WTC11 (cell line): ENCODE results near the gene HOMER2. TPM values are rescaled to one million over a fixed set of nuclear protein-coding genes. Genes with fewer than 3 reads are reported as not detected.
"Not testable (repeated sequence)": the region's sequence is repeated elsewhere in the genome, so short reads cannot be mapped to it uniquely, and the experiment has no call there.

Experiments used
- ATAC-seq: fragments of 200-7000 bp; cut with Tn5 transposase; 2 replicates; pipeline ENCODE4 v1.10.0; 2021; ENCODE audit warnings: mild to moderate bottlenecking, moderate library complexity
- CTCF ChIA-PET: fragments of 300-600 bp; sonication (Branson Sonifier 250); formaldehyde crosslinking; loops from one replicate; lab custom pipeline; 2021; ENCODE audit warnings: antibody characterized with exemption; lab: Charles Lee
- POLR2A ChIA-PET: fragments of 350-600 bp; sonication (Branson Sonifier 250); formaldehyde crosslinking; loops from one replicate; lab custom pipeline; 2021; ENCODE audit warnings: antibody characterized with exemption; lab: Charles Lee
- DNase-seq: peaks from one replicate; pipeline ENCODE4 v3.0.0; 2021; ENCODE audit warnings: low spot score
- H3K27ac Mint-ChIP-seq: 2 replicates; pipeline ENCODE4 v1.8.0; 2021; ENCODE audit warnings: mixed read lengths
- H3K27me3 Mint-ChIP-seq: 2 replicates; pipeline ENCODE4 v1.8.0; 2021; ENCODE audit warnings: low read depth, mild to moderate bottlenecking, moderate library complexity, mixed read lengths
- H3K36me3 Mint-ChIP-seq: 2 replicates; pipeline ENCODE4 v1.8.0; 2021; ENCODE audit warnings: mixed read lengths
- H3K4me1 Mint-ChIP-seq: 2 replicates; pipeline ENCODE4 v1.8.0; 2022; ENCODE audit warnings: mixed read lengths
- H3K4me3 Mint-ChIP-seq: 2 replicates; pipeline ENCODE4 v1.8.0; 2021; ENCODE audit warnings: mild to moderate bottlenecking, moderate library complexity, mixed read lengths
- H3K9me3 Mint-ChIP-seq: 2 replicates; pipeline ENCODE4 v1.8.0; 2021; ENCODE audit warnings: mixed read lengths
- CREM ChIP-seq: sonication (generic); formaldehyde crosslinking; IDR thresholded peaks from 2 replicates; pipeline ENCODE4 v1.8.1; 2022; ENCODE audit warnings: mild to moderate bottlenecking, missing genetic modification reagents, moderate library complexity
- E2F4 ChIP-seq: sonication (generic); formaldehyde crosslinking; IDR thresholded peaks from 2 replicates; pipeline ENCODE4 v1.8.1; 2022; ENCODE audit warnings: low read depth, mild to moderate bottlenecking, moderate library complexity, missing genetic modification reagents, borderline replicate concordance
- ERG ChIP-seq: fragments of 250-450 bp; sonication (Bioruptor Pico); IDR thresholded peaks from 2 replicates; pipeline ENCODE4 v1.8.0; 2021; ENCODE audit warnings: mild to moderate bottlenecking
- GRHL2 ChIP-seq: fragments of 250-450 bp; sonication (Bioruptor Pico); IDR thresholded peaks from 2 replicates; pipeline ENCODE4 v1.8.0; 2022; ENCODE audit warnings: mild to moderate bottlenecking, moderate library complexity; ENCODE audit not compliant: insufficient replicate concordance, severe bottlenecking
- KAT7 ChIP-seq: sonication (generic); formaldehyde crosslinking; IDR thresholded peaks from 2 replicates; pipeline ENCODE4 v1.8.1; 2023; ENCODE audit warnings: missing genetic modification reagents, mild to moderate bottlenecking, borderline replicate concordance
- MLX ChIP-seq: sonication (generic); formaldehyde crosslinking; IDR thresholded peaks from 2 replicates; pipeline ENCODE4 v1.8.1; 2023; ENCODE audit warnings: mild to moderate bottlenecking, missing genetic modification reagents, moderate library complexity
- NFATC4 ChIP-seq: fragments of 250-450 bp; sonication (Bioruptor Pico); IDR thresholded peaks from 2 replicates; pipeline ENCODE4 v1.9.0; 2021; ENCODE audit warnings: mild to moderate bottlenecking
- NFE2L1 ChIP-seq: sonication (generic); formaldehyde crosslinking; IDR thresholded peaks from 2 replicates; pipeline ENCODE4 v1.8.1; 2023; ENCODE audit warnings: missing genetic modification reagents
- ZBTB21 ChIP-seq: sonication (generic); formaldehyde crosslinking; IDR thresholded peaks from 2 replicates; pipeline ENCODE4 v1.8.1; 2023; ENCODE audit warnings: mild to moderate bottlenecking, missing genetic modification reagents, borderline replicate concordance
- ZNF121 ChIP-seq: sonication (generic); formaldehyde crosslinking; IDR thresholded peaks from 2 replicates; pipeline ENCODE4 v1.8.0; 2023; ENCODE audit warnings: missing genetic modification reagents
- ZNF138 ChIP-seq: sonication (generic); formaldehyde crosslinking; conservative IDR thresholded peaks from 2 replicates; pipeline ENCODE4 v1.8.1; 2022; ENCODE audit warnings: mild to moderate bottlenecking, moderate library complexity, missing genetic modification reagents
- ZNF281 ChIP-seq: sonication (generic); formaldehyde crosslinking; IDR thresholded peaks from 2 replicates; pipeline ENCODE4 v1.8.0; 2023; ENCODE audit warnings: mild to moderate bottlenecking, missing genetic modification reagents
- total RNA-seq: library from RNA; stranded (reverse); gene quantifications from 3 replicates; pipeline ENCODE4 v1.2.3, GENCODE V29; 2021
- TF ChIP-seq, protein P1 (sequence below): sonication (generic); formaldehyde crosslinking; IDR thresholded peaks from 2 replicates; pipeline ENCODE4 v1.8.1; 2022; ENCODE audit warnings: mild to moderate bottlenecking, moderate library complexity, missing genetic modification reagents
- TF ChIP-seq, protein P2 (sequence below): fragments of 250-450 bp; sonication (Bioruptor Pico); IDR thresholded peaks from 2 replicates; pipeline ENCODE4 v1.9.0; 2021; ENCODE audit warnings: mild to moderate bottlenecking
- TF ChIP-seq, protein P3 (sequence below): sonication (generic); formaldehyde crosslinking; IDR thresholded peaks from 2 replicates; pipeline ENCODE4 v1.8.1; 2022; ENCODE audit warnings: low read depth, missing genetic modification reagents, borderline replicate concordance

The HOMER2 gene
- total RNA-seq, 1 experiment from 2014 or later, result 17.4 TPM

- Mint-ChIP-seq H3K9me3 (no peaks in the 10 kb centered on the region), H3K27ac (peak overlapping the region; percentile 8; the same call in 1 of the 2 replicates), H3K4me3 (no peak overlapping the region), H3K36me3 (no peaks in the 10 kb centered on the region), H3K4me1 (peaks cover 10% of the 10 kb centered on the region), H3K27me3 (no peaks in the 10 kb centered on the region)
- no peak for TF ChIP-seq GRHL2 (CRISPR knock-in tag)
- TF ChIP-seq ERG (CRISPR knock-in tag), result no peak
- no peak for TF ChIP-seq NFE2L1
- TF ChIP-seq NFATC4 (CRISPR knock-in tag), result no peak
- no peak for TF ChIP-seq MLX (CRISPR knock-in tag)
- TF ChIP-seq ZBTB21, result no peak
- CTCF ChIA-PET, result interaction anchor here (1.2 to 2.7 kb wide), 3 partner anchors 28 to 46 kb away, joined by 3 to 11 read pairs (median 5); no protein-coding TSS in a partner anchor
- POLR2A ChIA-PET, result no interaction called here
- peak; percentile 82 for ATAC-seq
- no peak for DNase-seq
These were observed 57.5 kb downstream of the HOMER2 start for GRCh38 chr15:82894971-82895520.

- POLR2A ChIA-PET, DNase-seq, H3K4me3 Mint-ChIP-seq, H3K27ac Mint-ChIP-seq, H3K4me1 Mint-ChIP-seq, H3K36me3 Mint-ChIP-seq, H3K9me3 Mint-ChIP-seq, ATAC-seq, H3K27me3 Mint-ChIP-seq: not testable (repeated sequence)
- CTCF ChIA-PET, result interaction anchor here (2.7 kb wide), 1 partner anchor 44 kb away, joined by 11 read pairs; no protein-coding TSS in a partner anchor
- TF ChIP-seq ZNF121 (CRISPR knock-in tag), result 0 out of 2 replicates have a peak, but pooled peaks have one; percentile 42
These were observed 59.0 kb downstream of the HOMER2 start for GRCh38 chr15:82893473-82893872.

GRCh38 chr15:82892573-82892972, 59.9 kb downstream of the HOMER2 start:
- Mint-ChIP-seq H3K4me1 (peaks cover 10% of the 10 kb centered on the region), H3K4me3 (no peak overlapping the region), H3K27ac (no peak overlapping the region)
- DNase-seq, result no peak
- no peak for TF ChIP-seq ZNF281 (CRISPR knock-in tag)
- no peak for TF ChIP-seq CREM (CRISPR knock-in tag)
- no peak for TF ChIP-seq E2F4 (CRISPR knock-in tag)
- TF ChIP-seq, all 79 proteins: peak for 0
- ChIA-PET POLR2A (interaction anchor here (0.6 to 0.7 kb wide), 3 partner anchors 20 to 64 kb away, joined by 3 to 6 read pairs (median 3); no protein-coding TSS in a partner anchor), CTCF (interaction anchor here (2.7 kb wide), 1 partner anchor 43 kb away, joined by 11 read pairs; no protein-coding TSS in a partner anchor)
- no peak for ATAC-seq
- Mint-ChIP-seq H3K36me3 (no peaks in the 10 kb centered on the region), H3K9me3 (no peaks in the 10 kb centered on the region), H3K27me3 (no peaks in the 10 kb centered on the region)

- H3K9me3 Mint-ChIP-seq, result no peaks in the 10 kb centered on the region
- ChIA-PET CTCF (no interaction called here), POLR2A (no interaction called here)
- H3K4me1 Mint-ChIP-seq, result peaks cover 10% of the 10 kb centered on the region
- H3K27me3 Mint-ChIP-seq, result no peaks in the 10 kb centered on the region
- no peaks in the 10 kb centered on the region for H3K36me3 Mint-ChIP-seq
- H3K4me3 Mint-ChIP-seq, result no peak overlapping the region
- no peak overlapping the region for H3K27ac Mint-ChIP-seq
- DNase-seq, result no peak
- no peak for ATAC-seq
- TF ChIP-seq, protein P1, sequence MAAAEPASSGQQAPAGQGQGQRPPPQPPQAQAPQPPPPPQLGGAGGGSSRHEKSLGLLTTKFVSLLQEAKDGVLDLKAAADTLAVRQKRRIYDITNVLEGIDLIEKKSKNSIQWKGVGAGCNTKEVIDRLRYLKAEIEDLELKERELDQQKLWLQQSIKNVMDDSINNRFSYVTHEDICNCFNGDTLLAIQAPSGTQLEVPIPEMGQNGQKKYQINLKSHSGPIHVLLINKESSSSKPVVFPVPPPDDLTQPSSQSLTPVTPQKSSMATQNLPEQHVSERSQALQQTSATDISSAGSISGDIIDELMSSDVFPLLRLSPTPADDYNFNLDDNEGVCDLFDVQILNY, result no peak
- TF ChIP-seq ZNF138 (no peak), KAT7 (CRISPR knock-in tag) (no peak)
- TF ChIP-seq, protein P2, sequence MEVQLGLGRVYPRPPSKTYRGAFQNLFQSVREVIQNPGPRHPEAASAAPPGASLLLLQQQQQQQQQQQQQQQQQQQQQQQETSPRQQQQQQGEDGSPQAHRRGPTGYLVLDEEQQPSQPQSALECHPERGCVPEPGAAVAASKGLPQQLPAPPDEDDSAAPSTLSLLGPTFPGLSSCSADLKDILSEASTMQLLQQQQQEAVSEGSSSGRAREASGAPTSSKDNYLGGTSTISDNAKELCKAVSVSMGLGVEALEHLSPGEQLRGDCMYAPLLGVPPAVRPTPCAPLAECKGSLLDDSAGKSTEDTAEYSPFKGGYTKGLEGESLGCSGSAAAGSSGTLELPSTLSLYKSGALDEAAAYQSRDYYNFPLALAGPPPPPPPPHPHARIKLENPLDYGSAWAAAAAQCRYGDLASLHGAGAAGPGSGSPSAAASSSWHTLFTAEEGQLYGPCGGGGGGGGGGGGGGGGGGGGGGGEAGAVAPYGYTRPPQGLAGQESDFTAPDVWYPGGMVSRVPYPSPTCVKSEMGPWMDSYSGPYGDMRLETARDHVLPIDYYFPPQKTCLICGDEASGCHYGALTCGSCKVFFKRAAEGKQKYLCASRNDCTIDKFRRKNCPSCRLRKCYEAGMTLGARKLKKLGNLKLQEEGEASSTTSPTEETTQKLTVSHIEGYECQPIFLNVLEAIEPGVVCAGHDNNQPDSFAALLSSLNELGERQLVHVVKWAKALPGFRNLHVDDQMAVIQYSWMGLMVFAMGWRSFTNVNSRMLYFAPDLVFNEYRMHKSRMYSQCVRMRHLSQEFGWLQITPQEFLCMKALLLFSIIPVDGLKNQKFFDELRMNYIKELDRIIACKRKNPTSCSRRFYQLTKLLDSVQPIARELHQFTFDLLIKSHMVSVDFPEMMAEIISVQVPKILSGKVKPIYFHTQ (CRISPR knock-in tag), result no peak
- TF ChIP-seq, protein P3, sequence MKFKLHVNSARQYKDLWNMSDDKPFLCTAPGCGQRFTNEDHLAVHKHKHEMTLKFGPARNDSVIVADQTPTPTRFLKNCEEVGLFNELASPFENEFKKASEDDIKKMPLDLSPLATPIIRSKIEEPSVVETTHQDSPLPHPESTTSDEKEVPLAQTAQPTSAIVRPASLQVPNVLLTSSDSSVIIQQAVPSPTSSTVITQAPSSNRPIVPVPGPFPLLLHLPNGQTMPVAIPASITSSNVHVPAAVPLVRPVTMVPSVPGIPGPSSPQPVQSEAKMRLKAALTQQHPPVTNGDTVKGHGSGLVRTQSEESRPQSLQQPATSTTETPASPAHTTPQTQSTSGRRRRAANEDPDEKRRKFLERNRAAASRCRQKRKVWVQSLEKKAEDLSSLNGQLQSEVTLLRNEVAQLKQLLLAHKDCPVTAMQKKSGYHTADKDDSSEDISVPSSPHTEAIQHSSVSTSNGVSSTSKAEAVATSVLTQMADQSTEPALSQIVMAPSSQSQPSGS, result no peak
These were observed 61.5 kb downstream of the HOMER2 start for GRCh38 chr15:82890995-82891390.
